Measurements from ENCODE around the gene SLC38A5.
"Not testable (repeated sequence)": the region's sequence is repeated elsewhere in the genome, so short reads cannot be mapped to it uniquely, and the experiment has no call there.

SLC38A5 gene

GRCh38 chrX:48467281-48467761, 2.7 kb downstream of the SLC38A5 start:
- no peak for DNase-seq

DNA sequence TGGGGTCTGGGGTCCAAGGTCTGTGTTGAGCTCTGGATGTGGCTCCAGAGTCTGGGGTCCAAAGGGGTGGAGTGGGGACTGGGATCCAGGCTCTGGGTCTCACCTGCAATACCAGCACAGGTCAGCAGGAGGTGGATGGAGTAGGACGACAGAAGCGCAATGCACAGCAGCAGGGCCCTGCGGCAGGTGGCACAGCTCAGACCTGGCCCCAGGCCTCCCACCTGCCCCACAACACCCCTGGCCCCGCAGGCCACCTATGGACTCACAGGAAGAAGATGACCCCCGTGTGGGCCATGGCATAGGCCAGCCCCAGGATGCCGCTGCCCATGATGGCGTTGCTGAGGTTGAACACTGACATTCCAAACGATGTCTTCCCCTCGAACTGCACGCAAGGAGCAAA, 3.4 kb downstream of the SLC38A5 start:
- no peak for DNase-seq

DNA sequence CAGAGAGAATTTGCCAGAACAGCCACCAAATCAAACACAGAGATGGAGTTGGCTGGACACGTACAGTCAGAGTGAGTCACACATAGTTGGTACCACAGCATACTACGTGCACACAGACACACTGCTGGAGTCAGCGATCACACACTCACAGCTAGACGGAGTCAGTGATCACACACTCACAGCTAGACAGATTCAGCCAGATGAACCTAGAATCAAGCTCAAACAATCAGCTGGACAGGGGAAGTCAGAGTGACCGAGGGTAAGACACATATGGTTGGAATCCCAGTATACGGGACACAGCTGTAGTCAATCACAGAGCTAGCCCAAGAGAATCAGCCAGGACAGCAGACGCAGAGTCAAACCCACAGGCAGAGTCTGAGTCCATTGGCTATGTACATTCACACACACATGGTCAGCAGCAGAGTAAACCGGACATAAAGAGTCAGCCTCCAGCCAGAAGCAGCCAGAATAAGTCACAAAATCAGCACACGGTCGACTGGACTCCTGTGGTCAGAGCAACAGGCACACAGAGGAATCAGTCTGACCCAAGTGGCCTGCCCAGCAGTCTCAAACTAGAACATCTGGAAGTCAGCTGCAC, 4.6 kb downstream of the SLC38A5 start:
- no peak for DNase-seq

DNA sequence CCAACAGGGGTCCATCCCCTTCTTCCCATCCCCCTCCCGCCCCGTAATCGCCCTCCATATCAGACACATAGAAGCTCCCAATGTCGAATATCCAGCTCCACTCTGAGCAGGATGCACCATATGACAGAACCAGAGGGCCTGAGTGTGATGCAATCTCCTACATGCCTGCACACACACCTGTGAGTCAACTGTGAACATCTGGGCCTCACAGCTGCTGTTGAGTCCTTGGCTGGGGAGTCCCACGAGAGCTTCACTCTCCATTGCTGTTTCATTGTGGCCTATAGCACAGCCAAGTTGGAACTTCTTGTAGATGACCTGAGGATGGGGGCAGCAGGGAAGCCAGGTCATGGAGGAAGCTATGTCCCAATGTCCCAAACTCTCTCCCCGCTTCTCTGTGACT, 8.2 kb downstream of the SLC38A5 start:
- no peak for DNase-seq

DNA sequence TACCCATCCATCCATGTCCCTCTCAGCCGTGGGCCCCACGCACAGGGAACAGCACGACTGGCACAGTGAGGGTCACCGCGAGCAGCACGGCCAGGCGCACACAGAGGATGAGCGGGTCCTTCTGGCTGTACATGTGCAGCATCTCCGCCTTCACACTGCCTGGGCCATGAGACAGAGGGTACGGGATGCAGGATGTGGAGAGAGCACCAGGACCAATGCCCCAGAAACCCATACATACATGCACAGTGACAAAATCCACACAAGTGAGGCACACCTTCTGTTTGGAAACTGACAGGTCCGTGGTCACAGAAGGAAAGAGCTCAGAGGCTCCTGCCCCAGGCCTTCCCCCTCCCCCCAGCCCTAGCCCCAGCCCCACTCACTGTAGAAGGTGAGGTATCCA, 9.5 kb downstream of the SLC38A5 start:
- DNase-seq = no peak

DNA sequence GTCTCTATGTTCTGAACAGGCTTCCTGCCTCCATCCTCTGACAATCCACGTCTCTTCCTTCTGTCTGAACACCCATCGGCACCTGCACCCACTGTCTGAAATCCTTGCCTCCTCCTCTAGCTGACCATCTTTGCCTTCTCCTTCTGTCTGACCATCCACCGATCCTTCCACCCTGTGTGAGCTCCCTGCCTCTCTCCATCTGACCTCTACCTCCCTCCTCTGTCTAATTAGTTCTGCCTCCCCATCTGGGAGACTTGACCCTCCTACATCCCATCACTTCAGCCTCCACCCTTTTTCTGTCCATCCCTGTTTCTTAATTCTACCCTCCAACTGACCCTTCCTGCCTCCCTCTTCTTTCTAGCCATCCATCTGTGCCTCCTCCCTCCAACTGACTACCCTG, 10.0 kb downstream of the SLC38A5 start:
- no peak for DNase-seq

DNA sequence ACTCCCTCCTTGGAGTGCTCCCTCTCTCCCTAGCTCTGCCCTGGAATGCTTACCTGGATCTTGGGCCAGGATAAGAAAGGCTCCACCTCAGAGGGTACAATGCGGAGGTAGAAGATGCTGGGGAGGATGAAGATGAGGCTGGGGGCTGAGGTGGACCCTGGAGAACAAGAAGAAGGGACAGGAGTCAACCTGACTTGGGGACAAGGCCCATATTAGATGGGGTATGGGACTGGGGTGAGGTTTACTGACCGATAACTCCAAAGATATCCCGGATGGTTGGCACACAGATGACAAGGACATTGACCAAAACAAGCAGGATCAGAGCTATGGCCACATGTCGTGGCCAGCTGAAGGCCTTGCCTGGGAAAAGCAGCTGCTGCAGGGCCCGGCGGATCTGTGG, 10.6 kb downstream of the SLC38A5 start:
- no peak for DNase-seq

DNA sequence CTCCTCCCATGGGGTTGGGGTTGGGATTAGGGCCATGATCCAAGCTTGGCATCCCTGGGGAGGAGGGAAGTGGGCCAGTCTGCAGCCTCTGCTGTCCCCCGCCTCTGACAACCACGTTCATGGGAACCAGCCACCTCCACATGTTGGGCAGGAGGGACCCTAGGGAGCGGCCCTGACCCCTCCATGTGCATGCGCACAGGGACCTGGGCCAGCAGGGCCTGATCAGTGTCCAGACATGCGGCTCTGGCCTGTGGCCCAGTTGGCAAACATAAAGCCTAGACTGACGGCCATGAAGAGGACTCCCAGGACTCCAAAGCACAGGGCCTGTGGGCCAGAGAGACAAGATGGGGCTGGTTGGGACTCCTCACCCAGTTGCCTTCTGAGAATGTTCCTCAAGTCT, 11.3 kb downstream of the SLC38A5 start:
- DNase-seq = no peak

- no peak for DNase-seq
These were observed 13.3 kb downstream of the SLC38A5 start for GRCh38 chrX:48456628-48457331.

GRCh38 chrX:48451708-48452107, 18.4 kb downstream of the SLC38A5 start:
- DNase-seq = no peak

- no peak for DNase-seq
These were observed 20.0 kb downstream of the SLC38A5 start for GRCh38 chrX:48450076-48450475.

- DNase-seq = not testable (repeated sequence)
These were observed 22.9 kb downstream of the SLC38A5 start for GRCh38 chrX:48447201-48447600.

GRCh38 chrX:48433713-48434112, 36.3 kb downstream of the SLC38A5 start:
- not testable (repeated sequence) for DNase-seq

GRCh38 chrX:48430166-48430565, 39.9 kb downstream of the SLC38A5 start:
- DNase-seq = not testable (repeated sequence)

DNA sequence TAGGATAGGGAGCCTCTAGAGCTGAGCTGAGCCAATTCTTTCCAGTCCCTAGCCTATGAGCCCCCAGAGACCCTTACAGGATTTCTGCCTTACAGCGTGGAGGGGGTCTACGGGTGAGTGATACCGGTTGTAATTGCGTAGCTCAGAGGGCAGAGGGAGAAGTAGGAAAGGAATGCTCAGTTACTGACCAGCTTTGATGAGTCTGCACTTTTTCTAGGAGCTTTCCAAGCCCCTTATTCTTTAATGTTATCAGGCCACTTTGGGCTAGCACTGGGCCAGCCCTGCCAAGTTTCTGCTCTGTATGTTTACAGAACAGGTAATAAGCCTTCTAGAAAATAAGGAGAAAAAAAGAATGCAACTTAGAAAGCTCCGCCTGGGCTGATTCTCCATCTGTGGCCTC, 40.5 kb downstream of the SLC38A5 start:
- DNase-seq = not testable (repeated sequence)

GRCh38 chrX:48427027-48427716, 42.9 kb downstream of the SLC38A5 start:
- not testable (repeated sequence) for DNase-seq

GRCh38 chrX:48411860-48412259, 58.2 kb downstream of the SLC38A5 start, which contains the start of gene SSX4B:
Gene SSX4B, minus strand, starts transcription at chrX:48411960. Its CDS starts 588 bp downstream, at chrX:48411372.
- not testable (repeated sequence) for DNase-seq

All from NK-92 treated with Interleukin-12 subunit alpha and Interleukin-12 subunit beta, amount 100 ng/mL, for 24 hours (cell line).